HL-60 (cell line): ENCODE measurements around the gene TULP1.

Experiments used
- CTCF ChIP-seq: IDR thresholded peaks from one replicate; pipeline ENCODE4 v1.5.1; 2011; ENCODE audit warnings: low read length, control low read depth, inconsistent platforms; ENCODE audit not compliant: insufficient read depth
- GABPA ChIP-seq: IDR thresholded peaks from 2 replicates; pipeline ENCODE4 v1.6.1; 2012; ENCODE audit warnings: low read depth
- POLR2AphosphoS5 ChIP-seq: IDR thresholded peaks from 2 replicates; pipeline ENCODE4 v1.6.1; 2012; ENCODE audit warnings: low read depth
- REST ChIP-seq: IDR thresholded peaks from 2 replicates; pipeline ENCODE4 v1.6.1; 2012; ENCODE audit warnings: low read depth; ENCODE audit not compliant: insufficient replicate concordance

GRCh38 chr6:35471836-35472345, 40.8 kb downstream of the TULP1 start:
- TF ChIP-seq CTCF (no peak), GABPA (no peak), POLR2AphosphoS5 (no peak; the same call in 1 of the 2 replicates), REST (no peak)
